Activated naive CD4-positive, alpha-beta T cell treated with anti-CD3 and anti-CD28 coated beads, Interleukin-2, amount 50 U/mL, for 24 hours (primary cell): ENCODE data around the gene IL17RC.

ENCODE experiments used
- H3K27ac Mint-ChIP-seq: one replicate; pipeline ENCODE4 v1.8.0; 2021; ENCODE audit warnings: mild to moderate bottlenecking, mixed read lengths
- H3K27me3 Mint-ChIP-seq: one replicate; pipeline ENCODE4 v1.8.0; 2021; ENCODE audit warnings: mixed read lengths
- H3K36me3 Mint-ChIP-seq: one replicate; pipeline ENCODE4 v1.8.0; 2021; ENCODE audit warnings: mixed read lengths
- H3K4me1 Mint-ChIP-seq: one replicate; pipeline ENCODE4 v1.8.0; 2021; ENCODE audit warnings: mixed read lengths
- H3K4me3 Mint-ChIP-seq: one replicate; pipeline ENCODE4 v1.8.0; 2021; ENCODE audit warnings: mild to moderate bottlenecking, mixed read lengths
- H3K9me3 Mint-ChIP-seq: one replicate; pipeline ENCODE4 v1.8.0; 2021; ENCODE audit warnings: mixed read lengths

Gene IL17RC

DNA sequence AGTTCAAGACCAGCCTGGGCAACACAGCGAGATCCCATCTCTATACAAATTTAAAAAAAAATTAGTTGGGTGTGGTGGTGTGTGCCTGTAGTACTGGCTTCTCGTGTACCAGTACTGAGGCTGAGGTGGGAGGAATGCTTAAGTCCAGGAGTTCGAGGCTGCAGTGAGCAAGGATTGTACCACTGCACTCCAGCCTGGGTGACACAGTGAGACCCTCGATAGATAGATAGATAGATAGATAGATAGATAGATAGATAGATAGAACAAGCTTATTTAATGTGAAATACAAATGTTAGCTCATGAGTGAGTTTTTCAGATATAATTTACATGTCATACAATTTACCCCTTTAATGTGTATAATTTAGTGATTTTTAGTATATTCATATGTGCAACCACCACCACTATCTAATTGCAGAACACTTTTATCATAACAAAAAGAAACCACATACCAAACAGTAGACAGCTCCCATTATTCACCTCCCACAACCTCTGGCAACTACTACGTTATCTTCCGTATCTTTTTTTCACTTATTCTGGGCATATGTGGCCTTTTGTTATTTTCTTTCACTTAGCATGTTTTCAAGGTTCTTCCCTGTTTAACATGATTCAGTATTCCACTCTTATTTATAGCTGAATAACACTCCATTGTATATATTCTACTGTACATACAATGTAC, 48.4 kb downstream of the IL17RC start:
- H3K4me3 Mint-ChIP-seq = no peak overlapping the region
- H3K27me3 Mint-ChIP-seq = no peaks in the 10 kb centered on the region
- H3K9me3 Mint-ChIP-seq = no peaks in the 10 kb centered on the region
- H3K36me3 Mint-ChIP-seq = peaks cover 15% of the 10 kb centered on the region
- H3K27ac Mint-ChIP-seq = no peak overlapping the region
- H3K4me1 Mint-ChIP-seq = no peaks in the 10 kb centered on the region

DNA sequence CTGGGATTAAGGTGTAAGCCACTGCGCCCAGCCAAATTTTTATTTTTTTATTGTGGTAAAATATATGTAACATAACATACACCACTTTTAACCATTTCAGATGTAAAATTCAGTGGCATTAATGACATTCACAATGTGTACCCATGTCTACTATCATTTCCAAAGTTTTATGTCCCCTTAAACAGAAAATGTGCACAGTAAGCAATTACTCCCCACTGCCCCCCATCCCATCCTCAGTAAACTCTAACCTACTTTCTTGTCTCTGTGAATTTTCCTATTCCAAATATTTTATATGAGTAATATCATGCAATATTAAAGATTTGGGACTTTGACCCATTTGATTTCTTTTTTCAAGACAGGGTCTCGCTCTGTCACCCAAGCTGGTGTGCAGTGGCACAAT, 49.9 kb downstream of the IL17RC start:
- Mint-ChIP-seq H3K9me3 (no peaks in the 10 kb centered on the region), H3K4me1 (no peaks in the 10 kb centered on the region), H3K27ac (no peak overlapping the region), H3K36me3 (peaks cover 17% of the 10 kb centered on the region), H3K4me3 (no peak overlapping the region), H3K27me3 (no peaks in the 10 kb centered on the region)

- no peak overlapping the region for H3K4me3 Mint-ChIP-seq
- H3K36me3 Mint-ChIP-seq = peaks cover 15% of the 10 kb centered on the region
- no peak overlapping the region for H3K27ac Mint-ChIP-seq
- H3K4me1 Mint-ChIP-seq = no peaks in the 10 kb centered on the region
- no peaks in the 10 kb centered on the region for H3K9me3 Mint-ChIP-seq
- no peaks in the 10 kb centered on the region for H3K27me3 Mint-ChIP-seq
Measured at GRCh38 chr3:9969632-9970019, 52.7 kb downstream of the IL17RC start.

DNA sequence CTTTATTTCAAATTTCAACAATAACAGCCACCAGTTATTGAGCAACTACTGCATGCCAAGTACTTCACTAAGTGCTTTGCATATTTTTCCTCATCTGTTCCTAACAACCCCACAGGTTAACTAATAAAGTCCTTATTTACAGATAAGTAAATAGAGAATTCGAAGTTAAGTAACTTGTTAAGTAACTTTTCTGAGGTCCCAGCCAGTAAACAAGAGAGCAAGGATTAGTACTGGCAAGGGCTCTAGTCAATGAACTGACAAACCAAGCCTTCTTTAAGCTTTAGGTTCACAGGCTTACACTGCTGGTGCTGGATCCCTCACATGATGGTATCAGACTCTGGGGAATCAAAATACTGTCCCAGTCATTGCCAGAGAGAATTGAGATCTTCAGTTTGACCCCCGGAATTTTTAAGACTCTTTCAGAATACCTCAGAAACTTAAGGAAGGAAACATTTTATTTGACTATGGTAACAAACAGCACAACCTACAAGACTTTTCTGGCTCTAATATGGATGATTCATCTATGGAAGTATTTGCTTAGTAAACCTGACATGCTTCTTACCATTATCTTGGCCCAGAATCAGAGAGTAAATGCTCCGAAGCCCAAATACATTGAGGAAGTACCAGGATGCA, 53.2 kb downstream of the IL17RC start:
- H3K36me3 Mint-ChIP-seq = peaks cover 15% of the 10 kb centered on the region
- H3K9me3 Mint-ChIP-seq = no peaks in the 10 kb centered on the region
- H3K4me1 Mint-ChIP-seq = no peaks in the 10 kb centered on the region
- H3K27me3 Mint-ChIP-seq = no peaks in the 10 kb centered on the region
- no peak overlapping the region for H3K27ac Mint-ChIP-seq
- H3K4me3 Mint-ChIP-seq = no peak overlapping the region

GRCh38 chr3:9976721-9977709, 60.1 kb downstream of the IL17RC start:
- Mint-ChIP-seq H3K4me3 (no peak overlapping the region), H3K27me3 (no peaks in the 10 kb centered on the region), H3K9me3 (no peaks in the 10 kb centered on the region), H3K27ac (no peak overlapping the region), H3K36me3 (peaks cover 12% of the 10 kb centered on the region), H3K4me1 (peaks cover 11% of the 10 kb centered on the region)

DNA sequence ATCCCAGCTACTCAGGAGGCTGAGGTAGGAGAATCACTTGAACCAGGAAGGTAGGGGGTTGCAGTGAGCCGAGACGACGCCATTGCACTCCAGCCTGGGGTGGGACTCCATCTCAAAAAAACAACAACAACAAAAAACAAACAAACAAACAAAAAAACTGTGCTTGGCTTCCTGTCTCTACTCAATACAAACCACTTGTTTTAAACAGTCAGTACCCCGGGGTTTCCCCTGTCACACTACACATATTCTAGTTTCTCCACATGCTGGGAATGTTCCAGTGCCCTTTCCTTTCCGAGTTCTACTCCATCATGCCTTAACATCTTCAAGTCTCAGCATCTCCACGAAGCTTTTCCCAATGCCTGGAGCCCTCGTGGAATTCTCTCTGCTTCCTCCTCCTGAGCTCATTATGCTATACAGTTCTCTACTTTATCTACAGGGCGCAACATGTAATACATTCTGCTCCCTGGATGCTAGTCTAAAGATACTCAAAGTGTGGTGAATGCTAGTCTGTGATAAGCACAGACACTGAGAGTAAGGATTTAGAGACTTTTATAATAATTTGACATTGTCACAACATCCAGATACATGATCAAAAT, 61.9 kb downstream of the IL17RC start:
- Mint-ChIP-seq H3K27me3 (no peaks in the 10 kb centered on the region), H3K4me1 (peaks cover 15% of the 10 kb centered on the region), H3K27ac (no peak overlapping the region)

DNA sequence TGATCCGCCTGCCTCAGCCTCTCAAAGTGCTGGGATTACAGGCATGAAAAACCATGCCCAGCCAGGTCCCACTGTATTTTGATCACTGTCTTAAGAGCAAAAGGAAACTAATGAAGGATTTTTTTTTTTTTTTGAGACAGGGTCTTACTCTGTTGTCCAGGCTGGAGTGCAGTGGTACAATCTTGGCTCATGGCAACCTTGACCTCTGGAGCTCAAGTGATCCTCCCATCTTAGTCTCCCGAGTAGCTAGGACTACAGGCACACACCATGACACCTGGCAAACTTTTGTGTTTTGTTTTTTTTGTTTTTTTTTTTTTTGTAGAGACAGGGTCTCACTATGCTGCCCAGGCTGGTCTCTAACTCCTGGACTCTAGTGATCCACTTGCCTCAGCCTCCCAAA, 63.4 kb downstream of the IL17RC start:
- Mint-ChIP-seq H3K27me3 (no peaks in the 10 kb centered on the region), H3K4me1 (peaks cover 15% of the 10 kb centered on the region), H3K4me3 (no peak overlapping the region), H3K9me3 (no peaks in the 10 kb centered on the region), H3K27ac (no peak overlapping the region), H3K36me3 (peaks cover 10% of the 10 kb centered on the region)

More for the DNA sequence above, 61.9 kb downstream of the IL17RC start:
- H3K9me3 Mint-ChIP-seq = no peaks in the 10 kb centered on the region
- no peak overlapping the region for H3K4me3 Mint-ChIP-seq
- peaks cover 12% of the 10 kb centered on the region for H3K36me3 Mint-ChIP-seq
